Panc1 (cell line): ENCODE results near the gene C2orf76. TPM values are rescaled to one million over a fixed set of nuclear protein-coding genes. Genes with fewer than 3 reads are reported as not detected.

Experiments
- ATAC-seq: fragments of 200-7000 bp; cut with Tn5 transposase; 2 replicates; pipeline ENCODE4 v1.9.1; 2020; ENCODE audit warnings: mild to moderate bottlenecking, moderate library complexity
- BruUV-seq: library from RNA; stranded (reverse); fragments of 400-500 nt; replicated peaks from 2 replicates; lab custom pipeline; 2021; lab: Mats Ljungman, UMichigan
- CTCF ChIA-PET: fragments of 300-600 bp; sonication (Branson Sonifier 250); formaldehyde crosslinking; loops from one replicate; lab custom pipeline; 2022; ENCODE audit warnings: antibody characterized with exemption; lab: Charles Lee
- POLR2A ChIA-PET: fragments of 300-600 bp; sonication (Branson Sonifier 250); formaldehyde crosslinking; loops from one replicate; lab custom pipeline; 2022; ENCODE audit warnings: antibody characterized with exemption; lab: Charles Lee
- DNase-seq: peaks from one replicate; pipeline ENCODE4 v3.0.0-alpha.2; 2010; ENCODE audit warnings: low read depth, low spot score
- H3K27ac ChIP-seq: 2 replicates; pipeline ENCODE4 v1.5.1; 2011; ENCODE audit warnings: mild to moderate bottlenecking, low read length, inconsistent platforms
- H3K27me3 ChIP-seq: fragments of 200-500 bp; sonication (Bioruptor generic); 2 replicates; pipeline ENCODE4 v1.6.0; 2014; ENCODE audit warnings: low read length, inconsistent platforms; ENCODE audit not compliant: control insufficient read depth, insufficient read depth
- H3K36me3 ChIP-seq: fragments of 200-500 bp; sonication (Bioruptor generic); 2 replicates; pipeline ENCODE4 v1.5.1; 2014; ENCODE audit warnings: inconsistent platforms, mild to moderate bottlenecking, low read length, moderate library complexity; ENCODE audit not compliant: control insufficient read depth, insufficient read depth
- H3K4me1 ChIP-seq: 2 replicates; pipeline ENCODE4 v1.5.1; 2011; ENCODE audit warnings: inconsistent platforms, mild to moderate bottlenecking, low read length, moderate library complexity; ENCODE audit not compliant: control insufficient read depth, insufficient read depth
- H3K4me3 ChIP-seq, 2 experiments: 2 replicates each; pipeline ENCODE4 v1.5.1; 2011 to 2012; ENCODE audit warnings: low read depth in 2 of 2, low read length in 2 of 2, mild to moderate bottlenecking in 2 of 2, inconsistent platforms in 1 of 2, moderate library complexity in 1 of 2
- H3K9me3 ChIP-seq: fragments of 200-500 bp; sonication (Bioruptor generic); 2 replicates; pipeline ENCODE4 v1.5.1; 2014; ENCODE audit warnings: low read depth, mild to moderate bottlenecking, inconsistent platforms, low read length, moderate library complexity; ENCODE audit not compliant: control insufficient read depth, insufficient read depth
- POLR2AphosphoS5 ChIP-seq: IDR thresholded peaks from 2 replicates; pipeline ENCODE4 v1.6.1; 2012; ENCODE audit warnings: mild to moderate bottlenecking, low read depth, low read length, moderate library complexity
- SIN3A ChIP-seq: IDR thresholded peaks from 2 replicates; pipeline ENCODE4 v1.6.1; 2012; ENCODE audit warnings: low read depth, mild to moderate bottlenecking, low read length, moderate library complexity, borderline replicate concordance; ENCODE audit not compliant: insufficient read depth
- TCF7L2 ChIP-seq: IDR thresholded peaks from 2 replicates; pipeline ENCODE4 v1.6.1; 2011; ENCODE audit warnings: mild to moderate bottlenecking, low read depth, low read length, inconsistent platforms
- in situ Hi-C: cut with HindIII; loops from 2 replicates; pipeline ENCODE4 v1.10.0; 2016; ENCODE audit warnings: low sequenced_read_pairs, low pct_unique_long_range_greater_than_20kb
- intact Hi-C: fragments of 100-400 bp; cut with micrococcal nuclease; formaldehyde crosslinking; loops from one replicate; pipeline ENCODE4 v1.10.0; 2022; ENCODE audit not compliant: unreplicated experiment
- total RNA-seq: library from RNA; stranded (reverse); gene quantifications from one replicate; pipeline ENCODE4 v1.2.1, GENCODE V29; 2021; ENCODE audit not compliant: unreplicated experiment
- TF ChIP-seq, protein P1 (sequence below): fragments of 450-650 bp; IDR thresholded peaks from 2 replicates; pipeline ENCODE4 v1.5.1; 2017; ENCODE audit warnings: mild to moderate bottlenecking
- TF ChIP-seq, protein P2 (sequence below), 2 experiments: IDR thresholded peaks; 2 replicates each; pipeline ENCODE4 v1.6.1; 2011 to 2012; ENCODE audit warnings: low read depth in 2 of 2, control low read depth in 1 of 2, low read length in 1 of 2, mild to moderate bottlenecking in 1 of 2, moderate library complexity in 1 of 2; ENCODE audit not compliant: insufficient read depth in 1 of 2

Gene C2orf76
- total RNA-seq, 1 experiment from 2014 or later: 22.7 TPM

DNA sequence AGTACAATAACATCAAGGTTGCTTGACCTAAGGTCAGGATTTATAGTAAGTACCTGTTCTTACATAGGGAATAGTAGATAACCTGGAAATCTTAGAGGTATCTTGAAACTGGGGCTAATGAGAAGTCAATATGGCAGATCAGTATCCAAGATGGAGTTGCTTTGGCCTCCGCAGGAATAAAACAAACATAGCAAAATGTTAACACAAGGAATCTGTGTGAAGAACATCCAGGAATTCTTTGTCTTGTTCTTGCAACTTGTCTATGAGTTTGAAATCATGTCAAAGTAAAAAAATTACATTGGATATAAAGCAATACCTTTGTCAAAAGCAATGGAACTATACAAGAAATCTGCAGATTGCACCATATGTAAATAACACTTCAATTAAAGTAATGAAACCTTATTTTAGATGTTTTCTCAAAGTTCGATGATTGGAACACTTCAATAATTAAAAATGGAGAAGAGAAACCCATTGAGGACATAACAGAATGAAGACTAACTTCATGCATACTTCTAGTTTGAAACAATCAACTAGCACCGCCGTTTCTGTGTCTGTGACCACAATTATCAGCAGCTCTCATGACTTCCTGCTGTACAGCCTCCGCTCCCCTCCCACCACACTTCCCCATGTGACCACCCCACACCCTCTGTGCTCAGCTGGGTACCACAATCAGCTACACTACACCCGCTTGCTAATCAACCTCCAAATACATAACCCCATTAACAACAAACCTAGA is 27.6 kb downstream of the C2orf76 start:
- ATAC-seq (no peak), DNase-seq (no peak)
- intact Hi-C loops: no loop called here
- no peak overlapping the region for H3K4me3 ChIP-seq
- in situ Hi-C loops: no loop called here
- TF ChIP-seq SIN3A: no peak
- TF ChIP-seq, protein P1, sequence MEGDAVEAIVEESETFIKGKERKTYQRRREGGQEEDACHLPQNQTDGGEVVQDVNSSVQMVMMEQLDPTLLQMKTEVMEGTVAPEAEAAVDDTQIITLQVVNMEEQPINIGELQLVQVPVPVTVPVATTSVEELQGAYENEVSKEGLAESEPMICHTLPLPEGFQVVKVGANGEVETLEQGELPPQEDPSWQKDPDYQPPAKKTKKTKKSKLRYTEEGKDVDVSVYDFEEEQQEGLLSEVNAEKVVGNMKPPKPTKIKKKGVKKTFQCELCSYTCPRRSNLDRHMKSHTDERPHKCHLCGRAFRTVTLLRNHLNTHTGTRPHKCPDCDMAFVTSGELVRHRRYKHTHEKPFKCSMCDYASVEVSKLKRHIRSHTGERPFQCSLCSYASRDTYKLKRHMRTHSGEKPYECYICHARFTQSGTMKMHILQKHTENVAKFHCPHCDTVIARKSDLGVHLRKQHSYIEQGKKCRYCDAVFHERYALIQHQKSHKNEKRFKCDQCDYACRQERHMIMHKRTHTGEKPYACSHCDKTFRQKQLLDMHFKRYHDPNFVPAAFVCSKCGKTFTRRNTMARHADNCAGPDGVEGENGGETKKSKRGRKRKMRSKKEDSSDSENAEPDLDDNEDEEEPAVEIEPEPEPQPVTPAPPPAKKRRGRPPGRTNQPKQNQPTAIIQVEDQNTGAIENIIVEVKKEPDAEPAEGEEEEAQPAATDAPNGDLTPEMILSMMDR: no peak
- TF ChIP-seq, protein P2, sequence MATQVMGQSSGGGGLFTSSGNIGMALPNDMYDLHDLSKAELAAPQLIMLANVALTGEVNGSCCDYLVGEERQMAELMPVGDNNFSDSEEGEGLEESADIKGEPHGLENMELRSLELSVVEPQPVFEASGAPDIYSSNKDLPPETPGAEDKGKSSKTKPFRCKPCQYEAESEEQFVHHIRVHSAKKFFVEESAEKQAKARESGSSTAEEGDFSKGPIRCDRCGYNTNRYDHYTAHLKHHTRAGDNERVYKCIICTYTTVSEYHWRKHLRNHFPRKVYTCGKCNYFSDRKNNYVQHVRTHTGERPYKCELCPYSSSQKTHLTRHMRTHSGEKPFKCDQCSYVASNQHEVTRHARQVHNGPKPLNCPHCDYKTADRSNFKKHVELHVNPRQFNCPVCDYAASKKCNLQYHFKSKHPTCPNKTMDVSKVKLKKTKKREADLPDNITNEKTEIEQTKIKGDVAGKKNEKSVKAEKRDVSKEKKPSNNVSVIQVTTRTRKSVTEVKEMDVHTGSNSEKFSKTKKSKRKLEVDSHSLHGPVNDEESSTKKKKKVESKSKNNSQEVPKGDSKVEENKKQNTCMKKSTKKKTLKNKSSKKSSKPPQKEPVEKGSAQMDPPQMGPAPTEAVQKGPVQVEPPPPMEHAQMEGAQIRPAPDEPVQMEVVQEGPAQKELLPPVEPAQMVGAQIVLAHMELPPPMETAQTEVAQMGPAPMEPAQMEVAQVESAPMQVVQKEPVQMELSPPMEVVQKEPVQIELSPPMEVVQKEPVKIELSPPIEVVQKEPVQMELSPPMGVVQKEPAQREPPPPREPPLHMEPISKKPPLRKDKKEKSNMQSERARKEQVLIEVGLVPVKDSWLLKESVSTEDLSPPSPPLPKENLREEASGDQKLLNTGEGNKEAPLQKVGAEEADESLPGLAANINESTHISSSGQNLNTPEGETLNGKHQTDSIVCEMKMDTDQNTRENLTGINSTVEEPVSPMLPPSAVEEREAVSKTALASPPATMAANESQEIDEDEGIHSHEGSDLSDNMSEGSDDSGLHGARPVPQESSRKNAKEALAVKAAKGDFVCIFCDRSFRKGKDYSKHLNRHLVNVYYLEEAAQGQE (IDR thresholded peaks at IDR 0.05; ENCODE audit: insufficient read depth in 1 of 2, low read depth in 2 of 2, low read length in 1 of 2): no peak
- TF ChIP-seq TCF7L2: no peak
- no peak for TF ChIP-seq POLR2AphosphoS5
- H3K9me3 ChIP-seq: no peaks in the 10 kb centered on the region
- no peaks in the 10 kb centered on the region for H3K4me1 ChIP-seq
- H3K36me3 ChIP-seq: no peaks in the 10 kb centered on the region
- CTCF ChIA-PET: no interaction called here
- POLR2A ChIA-PET: no interaction called here
- no peaks in the 10 kb centered on the region for H3K27me3 ChIP-seq
- no peak overlapping the region for H3K27ac ChIP-seq
- no TSS peak for BruUV-seq

DNA sequence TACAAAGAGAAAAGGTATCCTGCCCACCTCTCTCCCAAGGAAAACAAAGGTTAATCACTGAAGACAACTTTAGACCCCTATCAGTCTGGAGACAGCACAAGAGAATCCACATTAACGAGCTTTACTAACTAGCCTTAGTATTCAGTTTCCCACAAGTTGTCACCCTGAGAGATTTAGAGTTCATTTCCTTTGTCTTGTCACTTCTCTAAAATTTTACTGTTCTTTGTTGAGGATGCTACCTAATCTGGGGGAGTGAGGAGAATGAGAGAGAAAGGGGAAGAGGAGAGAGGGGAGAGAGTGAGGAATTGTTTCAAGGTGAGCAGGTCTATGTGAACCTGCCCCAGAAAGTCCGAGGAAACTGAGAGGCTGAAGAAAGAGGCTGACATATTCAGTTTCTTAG is 28.4 kb downstream of the C2orf76 start:
- POLR2A ChIA-PET: no interaction called here
- Histone ChIP-seq H3K27me3 (no peaks in the 10 kb centered on the region), H3K36me3 (no peaks in the 10 kb centered on the region), H3K4me1 (no peaks in the 10 kb centered on the region), H3K4me3 (no peak overlapping the region), H3K9me3 (no peaks in the 10 kb centered on the region), H3K27ac (no peak overlapping the region)
- intact Hi-C loops: no loop called here
- in situ Hi-C loops: no loop called here
- ATAC-seq: no peak
- TF ChIP-seq SIN3A (no peak), POLR2AphosphoS5 (no peak), TCF7L2 (no peak)
- TF ChIP-seq, protein P1: no peak
- TF ChIP-seq, protein P2 (IDR thresholded peaks at IDR 0.05; ENCODE audit: insufficient read depth in 1 of 2, low read depth in 2 of 2, low read length in 1 of 2): no peak
- no peak for DNase-seq
- CTCF ChIA-PET: no interaction called here
- no TSS peak for BruUV-seq
